GM12891 (cell line): ENCODE results near the gene NOS3.

Source experiments
- PAX5 ChIP-seq: IDR thresholded peaks from 2 replicates; pipeline ENCODE4 v1.6.1; 2011; ENCODE audit warnings: low read length, moderate library complexity, mild to moderate bottlenecking; ENCODE audit not compliant: insufficient read depth, severe bottlenecking
- POLR2A ChIP-seq: IDR thresholded peaks from 2 replicates; pipeline ENCODE4 v1.6.1; 2011; ENCODE audit warnings: low read depth, low read length, control low read depth
- POLR2AphosphoS5 ChIP-seq: IDR thresholded peaks from 2 replicates; pipeline ENCODE4 v1.6.1; 2011; ENCODE audit warnings: low read depth, low read length, control low read depth
- POU2F2 ChIP-seq: IDR thresholded peaks from 2 replicates; pipeline ENCODE4 v1.6.1; 2011; ENCODE audit warnings: low read depth, mild to moderate bottlenecking, control low read depth, low read length, moderate library complexity
- SPI1 ChIP-seq: IDR thresholded peaks from 2 replicates; pipeline ENCODE4 v1.6.1; 2011; ENCODE audit warnings: low read depth, low read length, control low read depth
- TAF1 ChIP-seq: IDR thresholded peaks from 2 replicates; pipeline ENCODE4 v1.6.1; 2011; ENCODE audit warnings: low read depth, low read length, control low read depth

DNA sequence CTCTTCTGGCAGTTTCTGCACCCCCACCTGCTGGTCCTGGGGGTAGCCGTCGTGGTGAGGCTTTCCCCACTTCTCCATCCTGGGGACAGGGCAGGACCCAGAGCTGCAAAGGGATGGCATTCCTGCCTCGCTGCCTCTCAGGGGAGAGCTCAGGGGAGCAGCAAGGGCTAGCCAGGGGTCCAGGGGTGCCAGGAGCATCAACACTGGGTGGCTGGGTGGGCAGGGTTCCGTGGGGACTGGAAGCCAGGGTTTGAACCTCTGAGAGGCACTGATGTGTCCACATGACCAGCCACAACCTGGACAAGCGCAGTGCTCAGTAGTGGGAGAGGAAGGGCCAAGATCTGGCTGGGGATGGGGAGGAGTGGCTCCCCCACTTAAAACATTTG, 43.0 kb downstream of the NOS3 start:
- TF ChIP-seq POLR2AphosphoS5, result no peak
- TF ChIP-seq TAF1, result no peak
- no peak for TF ChIP-seq POLR2A
- TF ChIP-seq PAX5, result no peak
- TF ChIP-seq SPI1, result no peak
- no peak for TF ChIP-seq POU2F2
